ENCODE data around the gene CELF1. TPM values are rescaled to one million over a fixed set of nuclear protein-coding genes. Genes with fewer than 3 reads are reported as not detected.
A peak's percentile ranks its signal among the peaks of the same experiment; 100 is the strongest.

The CELF1 gene
- total and polyA plus RNA-seq, 2 of the 13 experiments (the other 11 are each of a cell fraction or from before 2014, with no cell fraction given), result 69.0 to 80.1 TPM

GRCh38 chr11:47426062-47426956 lies 126.6 kb downstream of the CELF1 start, which contains the start of gene PSMC3 (continued):
- TF ChIP-seq ZNF589 (CRISPR knock-in tag; conservative IDR thresholded peaks at IDR 0.05) (no peak), NFYB (CRISPR knock-in tag; IDR thresholded peaks at IDR 0.05) (peak; percentile 82), ZNF7 (CRISPR knock-in tag; IDR thresholded peaks at IDR 0.05) (no peak), NCOA5 (CRISPR knock-in tag; IDR thresholded peaks at IDR 0.05) (no peak), ZNF570 (CRISPR knock-in tag; IDR thresholded peaks at IDR 0.05; ENCODE audit: borderline replicate concordance) (no peak), SMAD1 (CRISPR knock-in tag; IDR thresholded peaks at IDR 0.05; ENCODE audit: borderline replicate concordance, low read depth) (0 out of 2 replicates have a peak, but pooled peaks have one; percentile 43), ZNF615 (CRISPR knock-in tag; IDR thresholded peaks at IDR 0.05; ENCODE audit: borderline replicate concordance) (no peak), PHF5A (CRISPR knock-in tag; IDR thresholded peaks at IDR 0.05; ENCODE audit: low read depth, unreplicated experiment) (peak; percentile 63), BCLAF1 (IDR thresholded peaks at IDR 0.05) (no peak), ZMAT3 (CRISPR knock-in tag; conservative IDR thresholded peaks at IDR 0.05) (no peak), ZNF768 (CRISPR knock-in tag; IDR thresholded peaks at IDR 0.05) (peak; percentile 53; the same call in 1 of the 2 replicates), ZNF577 (CRISPR knock-in tag; IDR thresholded peaks at IDR 0.05; ENCODE audit: borderline replicate concordance, low read depth) (no peak), ZNF674 (CRISPR knock-in tag; IDR thresholded peaks at IDR 0.05; ENCODE audit: low read depth) (no peak), MAFG (CRISPR knock-in tag; IDR thresholded peaks at IDR 0.05) (no peak), GZF1 (CRISPR knock-in tag; IDR thresholded peaks at IDR 0.05) (0 out of 2 replicates have a peak, but pooled peaks have one; percentile 35), ZNF382 (CRISPR knock-in tag; IDR thresholded peaks at IDR 0.05; ENCODE audit: borderline replicate concordance) (no peak), NR1H2 (CRISPR knock-in tag; IDR thresholded peaks at IDR 0.05; ENCODE audit: borderline replicate concordance, low read depth) (no peak), KLF16 (CRISPR knock-in tag; IDR thresholded peaks at IDR 0.05) (0 out of 4 replicates have a peak, but pooled peaks of 1 of the 2 experiments have one; percentile 58), KDM4B (CRISPR knock-in tag; IDR thresholded peaks at IDR 0.05) (no peak), ZSCAN9 (CRISPR knock-in tag; IDR thresholded peaks at IDR 0.05; ENCODE audit: borderline replicate concordance) (no peak), SRY (CRISPR knock-in tag; IDR thresholded peaks at IDR 0.05) (peak; percentile 32; the same call in 1 of the 2 replicates), MXD3 (CRISPR knock-in tag; IDR thresholded peaks at IDR 0.05) (no peak), ZNF549 (CRISPR knock-in tag; IDR thresholded peaks at IDR 0.05) (no peak), ZNF709 (CRISPR knock-in tag; IDR thresholded peaks at IDR 0.05) (no peak), HIC2 (CRISPR knock-in tag; IDR thresholded peaks at IDR 0.05; ENCODE audit: low read depth) (no peak), ZNF430 (CRISPR knock-in tag; IDR thresholded peaks at IDR 0.05) (no peak)
